HEK293 (cell line): ENCODE data around the gene PLCL2.

Experiments used
- CTCF ChIA-PET: fragments of 350-600 bp; formaldehyde crosslinking; extraction: SDS; loops from one replicate; lab custom pipeline; 2021; ENCODE audit warnings: antibody characterized with exemption; lab: Yijun Ruan, JAX
- POLR2A ChIA-PET: fragments of 300-600 bp; formaldehyde crosslinking; extraction: SDS; loops from one replicate; lab custom pipeline; 2020; ENCODE audit warnings: antibody characterized with exemption, inconsistent platforms; lab: Yijun Ruan, JAX
- H3K27ac ChIP-seq: fragments of 200-500 bp; sonication (Bioruptor generic); 2 replicates; pipeline ENCODE4 v1.5.1; 2014; ENCODE audit warnings: low read depth, low read length, control low read depth, inconsistent platforms; ENCODE audit errors: extremely low read depth
- H3K36me3 ChIP-seq, 2 experiments: fragments of 200-500 bp in 1 of 2; sonication (Bioruptor generic) in 1 of 2; 1 replicate in 1 of 2; 2 replicates in 1 of 2; pipeline ENCODE4 v1.5.1; 2014 to 2017; ENCODE audit warnings: inconsistent platforms in 2 of 2, low read length in 2 of 2; ENCODE audit not compliant: control insufficient read depth in 2 of 2, insufficient read depth in 1 of 2
- H3K4me1 ChIP-seq: fragments of 200-500 bp; sonication (Bioruptor generic); 2 replicates; pipeline ENCODE4 v1.5.1; 2014; ENCODE audit warnings: mild to moderate bottlenecking, low read length, inconsistent platforms; ENCODE audit not compliant: control insufficient read depth, insufficient read depth
- H3K4me3 ChIP-seq: 2 replicates; pipeline ENCODE4 v1.5.1; 2011; ENCODE audit warnings: low read depth, mild to moderate bottlenecking, control low read depth, low read length, moderate library complexity
- H3K9me3 ChIP-seq: fragments of 200-500 bp; sonication (Bioruptor generic); 2 replicates; pipeline ENCODE4 v1.5.1; 2014; ENCODE audit warnings: low read depth, low read length, inconsistent platforms; ENCODE audit not compliant: control insufficient read depth, insufficient read depth
- BCL11B ChIP-seq: fragments of 450-650 bp; formaldehyde crosslinking; IDR thresholded peaks from 2 replicates; pipeline ENCODE4 v1.5.1; 2016; ENCODE audit warnings: low read depth, missing biosample characterization, missing genetic modification characterization
- FEZF1 ChIP-seq: fragments of 450-650 bp; formaldehyde crosslinking; IDR thresholded peaks from 2 replicates; pipeline ENCODE4 v1.5.1; 2016; ENCODE audit warnings: missing biosample characterization, missing genetic modification characterization
- HOXD13 ChIP-seq: sonication (generic); formaldehyde crosslinking; IDR thresholded peaks from 2 replicates; pipeline ENCODE4 v1.8.0; 2022; ENCODE audit warnings: missing genetic modification reagents, borderline replicate concordance
- KLF16 ChIP-seq: fragments of 450-650 bp; formaldehyde crosslinking; IDR thresholded peaks from 2 replicates; pipeline ENCODE4 v1.5.1; 2017; ENCODE audit warnings: missing biosample characterization, missing genetic modification characterization
- SP3 ChIP-seq: fragments of 450-650 bp; formaldehyde crosslinking; IDR thresholded peaks from 2 replicates; pipeline ENCODE4 v1.5.1; 2016; ENCODE audit warnings: missing biosample characterization, missing genetic modification characterization
- TCF7L2 ChIP-seq: IDR thresholded peaks from 2 replicates; pipeline ENCODE4 v1.6.1; 2011; ENCODE audit warnings: low read depth, mild to moderate bottlenecking, inconsistent platforms, low read length, moderate library complexity, borderline replicate concordance
- TRIM28 ChIP-seq: IDR thresholded peaks from 2 replicates; pipeline ENCODE4 v1.6.1; 2011; ENCODE audit warnings: low read length, control low read depth, borderline replicate concordance
- ZBTB1 ChIP-seq: fragments of 450-650 bp; formaldehyde crosslinking; IDR thresholded peaks from 2 replicates; pipeline ENCODE4 v1.5.1; 2016; ENCODE audit warnings: missing biosample characterization, missing genetic modification characterization
- ZNF169 ChIP-seq: fragments of 450-650 bp; formaldehyde crosslinking; IDR thresholded peaks from 2 replicates; pipeline ENCODE4 v1.5.1; 2016; ENCODE audit warnings: missing biosample characterization, missing genetic modification characterization
- ZNF174 ChIP-seq: fragments of 450-650 bp; formaldehyde crosslinking; IDR thresholded peaks from 2 replicates; pipeline ENCODE4 v1.5.0; 2017; ENCODE audit warnings: missing biosample characterization, mild to moderate bottlenecking, missing genetic modification characterization
- ZNF2 ChIP-seq: fragments of 450-650 bp; formaldehyde crosslinking; IDR thresholded peaks from 2 replicates; pipeline ENCODE4 v1.5.1; 2016; ENCODE audit warnings: missing biosample characterization, missing genetic modification characterization
- ZNF202 ChIP-seq: fragments of 450-650 bp; formaldehyde crosslinking; IDR thresholded peaks from 2 replicates; pipeline ENCODE4 v1.5.1; 2016; ENCODE audit warnings: missing biosample characterization, missing genetic modification characterization, borderline replicate concordance
- ZNF324 ChIP-seq: fragments of 450-650 bp; formaldehyde crosslinking; IDR thresholded peaks from 2 replicates; pipeline ENCODE4 v1.5.1; 2016; ENCODE audit warnings: missing biosample characterization, missing genetic modification characterization
- ZNF391 ChIP-seq: fragments of 450-650 bp; formaldehyde crosslinking; IDR thresholded peaks from 2 replicates; pipeline ENCODE4 v1.5.1; 2016; ENCODE audit warnings: low read depth, missing biosample characterization, missing genetic modification characterization, borderline replicate concordance
- ZNF404 ChIP-seq: fragments of 450-650 bp; formaldehyde crosslinking; IDR thresholded peaks from 2 replicates; pipeline ENCODE4 v1.5.1; 2017; ENCODE audit warnings: missing biosample characterization, missing genetic modification characterization
- ZNF423 ChIP-seq: fragments of 450-650 bp; formaldehyde crosslinking; IDR thresholded peaks from 2 replicates; pipeline ENCODE4 v1.5.1; 2016; ENCODE audit warnings: missing biosample characterization, missing genetic modification characterization
- ZNF530 ChIP-seq: fragments of 450-650 bp; formaldehyde crosslinking; IDR thresholded peaks from 2 replicates; pipeline ENCODE4 v1.5.1; 2016; ENCODE audit warnings: low read depth, missing biosample characterization, missing genetic modification characterization
- ZNF658 ChIP-seq: fragments of 450-650 bp; formaldehyde crosslinking; IDR thresholded peaks from 2 replicates; pipeline ENCODE4; 2016; ENCODE audit warnings: missing biosample characterization, missing genetic modification characterization
- ZNF670 ChIP-seq: fragments of 450-650 bp; formaldehyde crosslinking; IDR thresholded peaks from 2 replicates; pipeline ENCODE4 v1.5.1; 2016; ENCODE audit warnings: missing biosample characterization, missing genetic modification characterization, low read depth
- ZNF747 ChIP-seq: fragments of 450-650 bp; formaldehyde crosslinking; IDR thresholded peaks from 2 replicates; pipeline ENCODE4 v1.5.1; 2016; ENCODE audit warnings: missing biosample characterization, missing genetic modification characterization
- TF ChIP-seq, protein P1 (sequence below): fragments of 450-650 bp; formaldehyde crosslinking; IDR thresholded peaks from 2 replicates; pipeline ENCODE4 v1.5.1; 2016; ENCODE audit warnings: missing biosample characterization, missing genetic modification characterization
- TF ChIP-seq, protein P2 (sequence below): fragments of 450-650 bp; formaldehyde crosslinking; IDR thresholded peaks from 2 replicates; pipeline ENCODE4 v1.5.1; 2017; ENCODE audit warnings: missing biosample characterization, missing genetic modification characterization
- TF ChIP-seq, protein P3 (sequence below): fragments of 450-650 bp; formaldehyde crosslinking; IDR thresholded peaks from 2 replicates; pipeline ENCODE4 v1.5.1; 2017; ENCODE audit warnings: missing biosample characterization, missing genetic modification characterization
- TF ChIP-seq, protein P4 (sequence below): fragments of 450-650 bp; formaldehyde crosslinking; IDR thresholded peaks from 2 replicates; pipeline ENCODE4 v1.5.1; 2016; ENCODE audit warnings: missing biosample characterization, missing genetic modification characterization
- TF ChIP-seq, protein P5 (sequence below): fragments of 450-650 bp; formaldehyde crosslinking; IDR thresholded peaks from 2 replicates; pipeline ENCODE4 v1.5.1; 2016; ENCODE audit warnings: missing biosample characterization, missing genetic modification characterization

Gene PLCL2

DNA sequence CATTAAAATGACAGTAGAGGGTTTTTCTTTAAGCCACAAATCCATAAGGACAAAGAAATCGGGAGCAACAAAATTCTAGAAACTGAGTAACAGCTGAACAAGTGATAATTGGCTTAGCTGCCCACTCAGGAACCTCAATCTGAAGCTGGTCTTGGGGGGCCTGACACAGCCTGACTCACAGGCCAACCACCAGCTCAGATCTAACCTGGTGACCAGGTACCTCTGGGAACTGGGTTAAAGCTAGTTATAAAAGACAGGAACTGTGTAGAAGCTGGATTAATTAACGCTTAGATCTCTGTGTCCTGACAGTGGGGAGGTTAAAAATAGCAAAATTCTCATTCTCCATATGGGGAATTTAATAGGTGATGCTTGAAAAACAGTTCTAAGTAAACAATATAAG is 161.9 kb downstream of the PLCL2 start:
- H3K4me1 ChIP-seq, result no peaks in the 10 kb centered on the region
- H3K4me3 ChIP-seq, result no peak overlapping the region
- H3K36me3 ChIP-seq, result no peaks in the 10 kb centered on the region
- no peak overlapping the region for H3K27ac ChIP-seq
- CTCF ChIA-PET, result interaction anchor here (1.0 kb wide), 1 partner anchor 42 kb away, joined by 4 read pairs; no protein-coding TSS in a partner anchor
- no peaks in the 10 kb centered on the region; the same call in 1 of the 2 replicates for H3K9me3 ChIP-seq
- POLR2A ChIA-PET, result no interaction called here
- TF ChIP-seq ZNF423 (tag by site-specific recombination) (no peak), ZNF324 (tag by site-specific recombination) (no peak), ZNF530 (no peak), ZBTB1 (tag by site-specific recombination) (no peak), FEZF1 (no peak), ZNF404 (tag by site-specific recombination) (no peak), TCF7L2 (no peak), SP3 (no peak), KLF16 (tag by site-specific recombination) (no peak), ZNF747 (tag by site-specific recombination) (no peak), ZNF202 (no peak)
- TF ChIP-seq, protein P1, sequence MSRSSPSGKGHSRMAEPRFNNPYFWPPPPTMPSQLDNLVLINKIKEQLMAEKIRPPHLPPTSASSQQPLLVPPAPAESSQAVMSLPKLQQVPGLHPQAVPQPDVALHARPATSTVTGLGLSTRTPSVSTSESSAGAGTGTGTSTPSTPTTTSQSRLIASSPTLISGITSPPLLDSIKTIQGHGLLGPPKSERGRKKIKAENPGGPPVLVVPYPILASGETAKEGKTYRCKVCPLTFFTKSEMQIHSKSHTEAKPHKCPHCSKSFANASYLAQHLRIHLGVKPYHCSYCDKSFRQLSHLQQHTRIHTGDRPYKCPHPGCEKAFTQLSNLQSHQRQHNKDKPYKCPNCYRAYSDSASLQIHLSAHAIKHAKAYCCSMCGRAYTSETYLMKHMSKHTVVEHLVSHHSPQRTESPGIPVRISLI (tag by site-specific recombination), result no peak
- TF ChIP-seq, protein P2, sequence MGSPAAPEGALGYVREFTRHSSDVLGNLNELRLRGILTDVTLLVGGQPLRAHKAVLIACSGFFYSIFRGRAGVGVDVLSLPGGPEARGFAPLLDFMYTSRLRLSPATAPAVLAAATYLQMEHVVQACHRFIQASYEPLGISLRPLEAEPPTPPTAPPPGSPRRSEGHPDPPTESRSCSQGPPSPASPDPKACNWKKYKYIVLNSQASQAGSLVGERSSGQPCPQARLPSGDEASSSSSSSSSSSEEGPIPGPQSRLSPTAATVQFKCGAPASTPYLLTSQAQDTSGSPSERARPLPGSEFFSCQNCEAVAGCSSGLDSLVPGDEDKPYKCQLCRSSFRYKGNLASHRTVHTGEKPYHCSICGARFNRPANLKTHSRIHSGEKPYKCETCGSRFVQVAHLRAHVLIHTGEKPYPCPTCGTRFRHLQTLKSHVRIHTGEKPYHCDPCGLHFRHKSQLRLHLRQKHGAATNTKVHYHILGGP (tag by site-specific recombination), result no peak
- TF ChIP-seq, protein P3, sequence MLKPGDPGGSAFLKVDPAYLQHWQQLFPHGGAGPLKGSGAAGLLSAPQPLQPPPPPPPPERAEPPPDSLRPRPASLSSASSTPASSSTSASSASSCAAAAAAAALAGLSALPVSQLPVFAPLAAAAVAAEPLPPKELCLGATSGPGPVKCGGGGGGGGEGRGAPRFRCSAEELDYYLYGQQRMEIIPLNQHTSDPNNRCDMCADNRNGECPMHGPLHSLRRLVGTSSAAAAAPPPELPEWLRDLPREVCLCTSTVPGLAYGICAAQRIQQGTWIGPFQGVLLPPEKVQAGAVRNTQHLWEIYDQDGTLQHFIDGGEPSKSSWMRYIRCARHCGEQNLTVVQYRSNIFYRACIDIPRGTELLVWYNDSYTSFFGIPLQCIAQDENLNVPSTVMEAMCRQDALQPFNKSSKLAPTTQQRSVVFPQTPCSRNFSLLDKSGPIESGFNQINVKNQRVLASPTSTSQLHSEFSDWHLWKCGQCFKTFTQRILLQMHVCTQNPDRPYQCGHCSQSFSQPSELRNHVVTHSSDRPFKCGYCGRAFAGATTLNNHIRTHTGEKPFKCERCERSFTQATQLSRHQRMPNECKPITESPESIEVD, result no peak
- TF ChIP-seq, protein P4, sequence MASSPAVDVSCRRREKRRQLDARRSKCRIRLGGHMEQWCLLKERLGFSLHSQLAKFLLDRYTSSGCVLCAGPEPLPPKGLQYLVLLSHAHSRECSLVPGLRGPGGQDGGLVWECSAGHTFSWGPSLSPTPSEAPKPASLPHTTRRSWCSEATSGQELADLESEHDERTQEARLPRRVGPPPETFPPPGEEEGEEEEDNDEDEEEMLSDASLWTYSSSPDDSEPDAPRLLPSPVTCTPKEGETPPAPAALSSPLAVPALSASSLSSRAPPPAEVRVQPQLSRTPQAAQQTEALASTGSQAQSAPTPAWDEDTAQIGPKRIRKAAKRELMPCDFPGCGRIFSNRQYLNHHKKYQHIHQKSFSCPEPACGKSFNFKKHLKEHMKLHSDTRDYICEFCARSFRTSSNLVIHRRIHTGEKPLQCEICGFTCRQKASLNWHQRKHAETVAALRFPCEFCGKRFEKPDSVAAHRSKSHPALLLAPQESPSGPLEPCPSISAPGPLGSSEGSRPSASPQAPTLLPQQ (tag by site-specific recombination), result no peak

DNA sequence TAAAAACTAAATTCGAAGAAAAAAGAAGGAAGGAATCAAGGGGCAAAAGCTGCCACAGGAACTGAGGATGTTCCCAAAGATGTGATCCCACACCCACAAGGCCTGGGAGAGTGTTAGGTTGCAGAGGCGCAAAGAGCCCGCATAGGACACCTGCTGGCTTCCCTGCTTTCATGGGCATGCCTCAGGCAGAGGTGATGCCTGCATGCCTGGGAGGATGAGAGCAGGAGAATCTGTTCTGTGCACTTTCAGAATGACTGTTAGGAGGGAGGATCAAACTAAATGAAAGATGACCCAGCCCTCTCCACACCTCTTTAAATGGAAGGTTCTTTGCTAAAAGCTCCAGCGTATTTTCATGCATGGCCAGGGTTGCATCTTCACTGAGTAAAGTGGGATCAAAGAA is 162.4 kb downstream of the PLCL2 start:
- POLR2A ChIA-PET, result no interaction called here
- Histone ChIP-seq H3K36me3 (no peaks in the 10 kb centered on the region), H3K9me3 (no peaks in the 10 kb centered on the region; the same call in 1 of the 2 replicates), H3K4me1 (no peaks in the 10 kb centered on the region), H3K27ac (no peak overlapping the region), H3K4me3 (no peak overlapping the region)
- CTCF ChIA-PET, result interaction anchor here (1.0 kb wide), 1 partner anchor 43 kb away, joined by 4 read pairs; no protein-coding TSS in a partner anchor
- TF ChIP-seq TRIM28, result no peak
- no peak for TF ChIP-seq ZNF670 (tag by site-specific recombination)
- TF ChIP-seq BCL11B (tag by site-specific recombination), result no peak
- TF ChIP-seq ZNF174, result no peak
- TF ChIP-seq ZNF169, result no peak
- no peak for TF ChIP-seq ZNF391 (tag by site-specific recombination)
- no peak for TF ChIP-seq ZNF658
- TF ChIP-seq ZNF2, result no peak
- TF ChIP-seq HOXD13 (CRISPR knock-in tag), result no peak
- TF ChIP-seq, protein P5, sequence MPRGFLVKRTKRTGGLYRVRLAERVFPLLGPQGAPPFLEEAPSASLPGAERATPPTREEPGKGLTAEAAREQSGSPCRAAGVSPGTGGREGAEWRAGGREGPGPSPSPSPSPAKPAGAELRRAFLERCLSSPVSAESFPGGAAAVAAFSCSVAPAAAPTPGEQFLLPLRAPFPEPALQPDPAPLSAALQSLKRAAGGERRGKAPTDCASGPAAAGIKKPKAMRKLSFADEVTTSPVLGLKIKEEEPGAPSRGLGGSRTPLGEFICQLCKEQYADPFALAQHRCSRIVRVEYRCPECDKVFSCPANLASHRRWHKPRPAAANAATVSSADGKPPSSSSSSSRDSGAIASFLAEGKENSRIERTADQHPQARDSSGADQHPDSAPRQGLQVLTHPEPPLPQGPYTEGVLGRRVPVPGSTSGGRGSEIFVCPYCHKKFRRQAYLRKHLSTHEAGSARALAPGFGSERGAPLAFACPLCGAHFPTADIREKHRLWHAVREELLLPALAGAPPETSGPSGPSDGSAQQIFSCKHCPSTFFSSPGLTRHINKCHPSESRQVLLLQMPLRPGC, result no peak
